ENCODE measurements around the gene ITGA3. TPM values are rescaled to one million over a fixed set of nuclear protein-coding genes. Genes with fewer than 3 reads are reported as not detected.

ITGA3 gene
- polyA plus RNA-seq, 1 of the 3 experiments (the other 2 are of a cell fraction) = 766 TPM

GRCh38 chr17:50087246-50087911 lies 31.5 kb downstream of the ITGA3 start (continued):
- TF ChIP-seq ZBTB33 (IDR thresholded peaks at IDR 0.05; ENCODE audit: borderline replicate concordance, low read depth) (no peak), GABPA (IDR thresholded peaks at IDR 0.05; ENCODE audit: low read depth) (no peak), RXRA (IDR thresholded peaks at IDR 0.05; ENCODE audit: borderline replicate concordance, low read depth) (no peak), RCOR1 (IDR thresholded peaks at IDR 0.05; ENCODE audit: low read length) (peak; percentile 42; the same call in 1 of the 2 replicates), CTCF (IDR thresholded peaks at IDR 0.05) (peak; percentile 99)

GRCh38 chr17:50087912-50088405 lies 32.0 kb downstream of the ITGA3 start:
- 91% methylated on average over 19 of the region's 19 CpGs for WGBS (ENCODE audit: low lambda C conversion rate)
- peaks cover 31% of the 10 kb centered on the region for H3K79me2 ChIP-seq (ENCODE audit: insufficient read depth)
- no peaks in the 10 kb centered on the region for H3K4me1 ChIP-seq (ENCODE audit: control insufficient read depth in 1 of 2, insufficient read depth in 2 of 2, low read depth in 1 of 2, low read length in 1 of 2)
- CTCF ChIA-PET = interaction anchor here (0.6 to 3.7 kb wide), 75 partner anchors 8 to 531 kb away, joined by 3 to 353 read pairs (median 5); partner anchors contain the start of genes COL1A1, DLX3, ITGA3 and SAMD14
- H3K9ac ChIP-seq = no peak overlapping the region
- H3K9me2 ChIP-seq = no peaks in the 10 kb centered on the region
- no peak overlapping the region for H3K4me3 ChIP-seq (ENCODE audit: low read depth in 2 of 2, low read length in 1 of 2)
- H3K27me3 ChIP-seq (ENCODE audit: insufficient read depth) = no peaks in the 10 kb centered on the region
- H3K9me3 ChIP-seq = no peaks in the 10 kb centered on the region
- no peak overlapping the region for H3K4me2 ChIP-seq
- H3K36me3 ChIP-seq (replicated peaks in 1 of 2; ENCODE audit: control insufficient read depth in 1 of 2, insufficient read depth in 2 of 2, low read length in 1 of 2) = peaks cover 47 to 75% of the 10 kb centered on the region in 2 experiments
- DNase-seq = no peak
- no peak overlapping the region for H2AFZ ChIP-seq (ENCODE audit: low read depth)
- peaks cover 82% of the 10 kb centered on the region for H4K20me1 ChIP-seq (ENCODE audit: insufficient read depth)
- peak overlapping the region in 1 of 2 experiments; percentile 32; a peak in 1 of 4 replicates for H3K27ac ChIP-seq (ENCODE audit: low read depth in 2 of 2, low read length in 1 of 2)
- peaks cover 94% of the 10 kb centered on the region for H3F3A ChIP-seq (replicated peaks; ENCODE audit: insufficient read depth)
- POLR2A ChIA-PET = no interaction called here
- TF ChIP-seq ELF1 (IDR thresholded peaks at IDR 0.05) (no peak), MXI1 (IDR thresholded peaks at IDR 0.05; ENCODE audit: low read depth, low read length) (no peak), RCOR1 (IDR thresholded peaks at IDR 0.05; ENCODE audit: low read length) (no peak), CTCF (IDR thresholded peaks at IDR 0.05) (no peak), IRF3 (IDR thresholded peaks at IDR 0.05; ENCODE audit: low read depth, low read length) (no peak), MAX (IDR thresholded peaks at IDR 0.05; ENCODE audit: low read depth) (no peak), USF1 (IDR thresholded peaks at IDR 0.05; ENCODE audit: borderline replicate concordance, low read depth) (no peak)
